ENCODE data around the gene POFUT2. TPM values are rescaled to one million over a fixed set of nuclear protein-coding genes. Genes with fewer than 3 reads are reported as not detected.

POFUT2 gene, protein sequence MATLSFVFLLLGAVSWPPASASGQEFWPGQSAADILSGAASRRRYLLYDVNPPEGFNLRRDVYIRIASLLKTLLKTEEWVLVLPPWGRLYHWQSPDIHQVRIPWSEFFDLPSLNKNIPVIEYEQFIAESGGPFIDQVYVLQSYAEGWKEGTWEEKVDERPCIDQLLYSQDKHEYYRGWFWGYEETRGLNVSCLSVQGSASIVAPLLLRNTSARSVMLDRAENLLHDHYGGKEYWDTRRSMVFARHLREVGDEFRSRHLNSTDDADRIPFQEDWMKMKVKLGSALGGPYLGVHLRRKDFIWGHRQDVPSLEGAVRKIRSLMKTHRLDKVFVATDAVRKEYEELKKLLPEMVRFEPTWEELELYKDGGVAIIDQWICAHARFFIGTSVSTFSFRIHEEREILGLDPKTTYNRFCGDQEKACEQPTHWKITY
- 8.8 TPM for polyA plus RNA-seq (2012; ENCODE audit: missing spikeins)

DNA sequence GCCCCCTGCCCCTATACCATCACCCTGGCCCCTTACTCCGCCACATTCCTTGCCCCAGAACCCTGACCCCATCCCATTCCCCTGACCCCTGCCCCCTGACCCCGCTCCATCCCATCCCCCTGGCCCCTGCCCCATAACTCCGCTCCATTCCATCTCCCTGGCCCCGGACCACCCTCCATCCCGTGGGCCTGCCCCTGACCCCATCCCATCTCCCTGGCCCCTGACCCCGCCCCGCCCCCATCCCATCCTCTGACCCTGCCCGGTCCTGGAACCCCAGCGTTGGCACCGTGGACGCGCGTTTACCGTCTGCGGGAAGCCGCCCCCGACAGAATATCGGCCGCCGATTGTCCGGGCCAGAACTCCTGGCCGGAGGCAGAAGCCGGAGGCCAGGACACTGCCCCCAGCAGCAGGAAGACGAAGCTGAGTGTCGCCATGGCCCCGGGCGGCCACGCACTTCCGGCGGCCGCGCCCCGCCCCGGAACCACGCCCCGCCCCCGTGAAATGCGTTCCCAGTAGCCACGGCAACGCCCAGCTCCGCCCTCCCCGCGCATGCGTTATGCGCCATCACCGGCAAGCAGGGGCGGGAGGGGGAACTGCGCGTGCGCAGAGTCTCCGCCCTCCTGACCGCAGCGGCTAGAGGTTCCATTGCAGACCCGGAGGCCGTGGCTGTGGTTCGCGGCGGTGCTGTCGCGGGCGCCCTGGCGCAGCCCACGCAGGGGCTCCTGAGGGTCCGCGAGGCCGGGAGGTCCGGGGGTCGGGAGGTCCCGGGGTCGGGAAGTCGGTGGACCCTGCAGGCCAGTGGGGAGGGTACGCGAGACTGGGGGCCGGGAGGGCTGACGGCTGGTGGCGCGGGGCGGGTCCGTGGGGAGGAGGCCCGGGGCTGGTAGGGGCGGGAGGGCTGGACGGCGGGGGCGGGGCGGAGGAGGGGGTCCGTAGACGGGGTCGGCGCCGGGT, at the start of gene POFUT2:
POFUT2 (minus strand) TSS at position 458 of the 954 bp plus-strand sequence; CDS start at position 434, 24 bp downstream.
- DNase-seq (ENCODE audit: insufficient read length) (peak; percentile 98), FAIRE-seq (peak; percentile 99)
- TF ChIP-seq POLR2A (IDR thresholded peaks at IDR 0.05; ENCODE audit: low read depth, low read length) (peak; percentile 76; the same call in 1 of the 2 replicates), TAF1 (IDR thresholded peaks at IDR 0.05; ENCODE audit: borderline replicate concordance, low read depth, low read length) (0 out of 2 replicates have a peak, but pooled peaks have one; percentile 37), POLR2AphosphoS5 (IDR thresholded peaks at IDR 0.05; ENCODE audit: low read depth, low read length) (peak; percentile 56; the same call in 1 of the 2 replicates)

GRCh38 chr21:45336870-45337269, 49.2 kb upstream of the POFUT2 start:
- DNase-seq (ENCODE audit: insufficient read length) (no peak), FAIRE-seq (no peak)
- TF ChIP-seq TAF1 (IDR thresholded peaks at IDR 0.05; ENCODE audit: borderline replicate concordance, low read depth, low read length) (no peak), POLR2AphosphoS5 (IDR thresholded peaks at IDR 0.05; ENCODE audit: low read depth, low read length) (no peak), POLR2A (IDR thresholded peaks at IDR 0.05; ENCODE audit: low read depth, low read length) (no peak)

DNA sequence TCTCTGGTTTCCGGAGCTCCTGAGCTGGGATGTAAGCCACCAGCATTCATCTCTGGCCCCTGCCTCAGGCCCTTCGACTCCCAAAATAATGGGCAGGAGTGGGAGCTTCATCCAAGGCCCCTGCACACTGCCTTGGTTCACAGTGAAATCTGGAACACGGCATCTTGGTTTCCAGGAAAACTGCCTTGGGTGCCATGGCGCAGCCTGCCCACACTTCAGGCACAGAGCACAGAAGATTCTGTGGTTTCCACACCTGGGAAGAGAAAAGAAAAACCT, 48.8 kb upstream of the POFUT2 start:
- FAIRE-seq: no peak
- DNase-seq (ENCODE audit: insufficient read length): no peak
- TF ChIP-seq POLR2A (IDR thresholded peaks at IDR 0.05; ENCODE audit: low read depth, low read length) (no peak), TAF1 (IDR thresholded peaks at IDR 0.05; ENCODE audit: borderline replicate concordance, low read depth, low read length) (no peak), POLR2AphosphoS5 (IDR thresholded peaks at IDR 0.05; ENCODE audit: low read depth, low read length) (no peak)

- no peak for FAIRE-seq
- no peak for DNase-seq (ENCODE audit: insufficient read length)
- TF ChIP-seq POLR2A (IDR thresholded peaks at IDR 0.05; ENCODE audit: low read depth, low read length) (no peak), TAF1 (IDR thresholded peaks at IDR 0.05; ENCODE audit: borderline replicate concordance, low read depth, low read length) (no peak), POLR2AphosphoS5 (IDR thresholded peaks at IDR 0.05; ENCODE audit: low read depth, low read length) (no peak)
Measured at GRCh38 chr21:45335761-45336534, 48.3 kb upstream of the POFUT2 start.

GRCh38 chr21:45335151-45335760, 47.6 kb upstream of the POFUT2 start:
- DNase-seq (ENCODE audit: insufficient read length) (no peak), FAIRE-seq (no peak)
- TF ChIP-seq POLR2AphosphoS5 (IDR thresholded peaks at IDR 0.05; ENCODE audit: low read depth, low read length): no peak
- no peak for TF ChIP-seq TAF1 (IDR thresholded peaks at IDR 0.05; ENCODE audit: borderline replicate concordance, low read depth, low read length)
- no peak for TF ChIP-seq POLR2A (IDR thresholded peaks at IDR 0.05; ENCODE audit: low read depth, low read length)

GRCh38 chr21:45334591-45335081, 46.9 kb upstream of the POFUT2 start:
- TF ChIP-seq TAF1 (IDR thresholded peaks at IDR 0.05; ENCODE audit: borderline replicate concordance, low read depth, low read length) (no peak), POLR2AphosphoS5 (IDR thresholded peaks at IDR 0.05; ENCODE audit: low read depth, low read length) (no peak), POLR2A (IDR thresholded peaks at IDR 0.05; ENCODE audit: low read depth, low read length) (no peak)
- no peak for FAIRE-seq

DNA sequence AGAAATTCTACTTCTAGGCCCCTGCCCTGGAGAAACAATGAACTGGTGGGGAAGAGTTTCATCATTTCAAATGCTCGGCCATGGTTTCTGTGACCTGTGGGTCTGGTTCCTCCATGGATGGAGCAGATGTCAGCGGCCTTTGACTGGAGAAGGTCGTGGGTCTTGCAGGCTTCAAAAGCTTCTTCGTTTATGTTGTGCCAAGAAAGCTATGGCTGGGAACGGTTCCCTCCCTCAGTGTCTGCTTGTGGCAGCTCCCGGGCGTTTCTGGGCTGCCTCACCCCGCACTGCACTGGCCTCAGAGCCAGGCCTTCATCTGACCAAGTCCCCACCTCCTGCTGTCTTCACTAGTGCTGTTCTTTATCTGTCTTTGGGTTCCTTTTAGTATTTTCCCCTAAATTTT, 46.4 kb upstream of the POFUT2 start:
- no peak for DNase-seq (ENCODE audit: insufficient read length)
- TF ChIP-seq POLR2A (IDR thresholded peaks at IDR 0.05; ENCODE audit: low read depth, low read length): no peak
- no peak for TF ChIP-seq POLR2AphosphoS5 (IDR thresholded peaks at IDR 0.05; ENCODE audit: low read depth, low read length)
- no peak for TF ChIP-seq TAF1 (IDR thresholded peaks at IDR 0.05; ENCODE audit: borderline replicate concordance, low read depth, low read length)
- FAIRE-seq: no peak

More at GRCh38 chr21:45334591-45335081, 46.9 kb upstream of the POFUT2 start:
- DNase-seq (ENCODE audit: insufficient read length): no peak

GRCh38 chr21:45333583-45334121, 46.0 kb upstream of the POFUT2 start:
- DNase-seq (ENCODE audit: insufficient read length): no peak
- no peak for FAIRE-seq
- TF ChIP-seq TAF1 (IDR thresholded peaks at IDR 0.05; ENCODE audit: borderline replicate concordance, low read depth, low read length) (no peak), POLR2A (IDR thresholded peaks at IDR 0.05; ENCODE audit: low read depth, low read length) (no peak), POLR2AphosphoS5 (IDR thresholded peaks at IDR 0.05; ENCODE audit: low read depth, low read length) (no peak)

- FAIRE-seq (no peak), DNase-seq (ENCODE audit: insufficient read length) (no peak)
- TF ChIP-seq TAF1 (IDR thresholded peaks at IDR 0.05; ENCODE audit: borderline replicate concordance, low read depth, low read length) (no peak), POLR2A (IDR thresholded peaks at IDR 0.05; ENCODE audit: low read depth, low read length) (no peak), POLR2AphosphoS5 (IDR thresholded peaks at IDR 0.05; ENCODE audit: low read depth, low read length) (no peak)
Measured at GRCh38 chr21:45332981-45333582, 45.4 kb upstream of the POFUT2 start.

DNA sequence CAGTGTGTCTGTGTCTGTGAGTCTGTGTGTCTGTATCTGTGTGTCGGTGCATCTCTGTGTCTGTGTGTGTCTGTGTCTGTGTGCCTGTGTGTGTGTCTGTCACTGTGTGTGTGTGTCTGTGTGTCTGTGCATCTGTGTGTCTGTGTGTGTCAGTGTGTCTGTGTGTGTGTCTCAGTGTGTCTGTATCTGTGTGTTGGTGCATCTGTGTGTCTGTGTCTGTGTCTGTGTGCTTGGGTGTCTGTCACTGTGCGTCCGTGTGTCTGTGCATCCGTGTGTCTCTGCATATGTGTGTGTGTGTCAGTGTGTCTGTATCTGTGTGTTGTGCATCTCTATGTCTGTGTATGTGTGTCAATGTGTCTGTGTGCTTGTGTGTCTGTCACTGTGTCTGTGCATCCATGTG, 44.7 kb upstream of the POFUT2 start:
- FAIRE-seq: no peak
- TF ChIP-seq TAF1 (IDR thresholded peaks at IDR 0.05; ENCODE audit: borderline replicate concordance, low read depth, low read length) (no peak), POLR2AphosphoS5 (IDR thresholded peaks at IDR 0.05; ENCODE audit: low read depth, low read length) (no peak), POLR2A (IDR thresholded peaks at IDR 0.05; ENCODE audit: low read depth, low read length) (no peak)
- DNase-seq (ENCODE audit: insufficient read length): no peak
